Fibroblast of skin of back (primary cell): ENCODE results near the gene HOXA3.

Experiments
- DNase-seq: peaks from one replicate; pipeline ENCODE4 v3.0.0-alpha.2; 2013

Gene HOXA3

GRCh38 chr7:27177795-27178320 lies 25.5 kb upstream of the HOXA3 start:
- DNase-seq: no peak

- DNase-seq: no peak
These were observed 24.8 kb upstream of the HOXA3 start for GRCh38 chr7:27176962-27177794.

- DNase-seq: no peak
These were observed 24.1 kb upstream of the HOXA3 start for GRCh38 chr7:27176524-27176845.

- DNase-seq: no peak
These were observed 23.5 kb upstream of the HOXA3 start for GRCh38 chr7:27175626-27176523.

- DNase-seq: no peak
These were observed 22.7 kb upstream of the HOXA3 start for GRCh38 chr7:27174874-27175625.

- DNase-seq: no peak
These were observed 21.8 kb upstream of the HOXA3 start, which contains the start of gene HOXA10 for GRCh38 chr7:27173956-27174873. Gene HOXA10, minus strand, starts transcription at chr7:27174320. Its CDS starts 14 bp downstream, at chr7:27174306.

- no peak for DNase-seq
These were observed 21.1 kb upstream of the HOXA3 start for GRCh38 chr7:27173511-27173955.

- DNase-seq: no peak
These were observed 20.6 kb upstream of the HOXA3 start for GRCh38 chr7:27172823-27173510.

GRCh38 chr7:27172315-27172774 lies 20.0 kb upstream of the HOXA3 start:
- DNase-seq: no peak

GRCh38 chr7:27171637-27172314 lies 19.4 kb upstream of the HOXA3 start:
- DNase-seq: no peak

GRCh38 chr7:27171325-27171636 lies 18.9 kb upstream of the HOXA3 start:
- DNase-seq: no peak

- no peak for DNase-seq
These were observed 18.3 kb upstream of the HOXA3 start for GRCh38 chr7:27170426-27171324.

GRCh38 chr7:27169658-27170425 lies 17.5 kb upstream of the HOXA3 start:
- no peak for DNase-seq

GRCh38 chr7:27168265-27168947 lies 16.0 kb upstream of the HOXA3 start:
- DNase-seq: no peak

- DNase-seq: no peak
These were observed 15.5 kb upstream of the HOXA3 start for GRCh38 chr7:27167916-27168264.

- DNase-seq: no peak
These were observed 14.4 kb upstream of the HOXA3 start for GRCh38 chr7:27166531-27167505.
